Peyer's patch (tissue), 4 donors: ENCODE results near the gene GALNT9. TPM values are rescaled to one million over a fixed set of nuclear protein-coding genes. Genes with fewer than 3 reads are reported as not detected.

Experiments used
- DNase-seq, 3 donors: peaks; one replicate each; pipeline ENCODE4 v3.0.0-alpha.2; 2017 to 2019
- H3K27ac ChIP-seq, 4 donors: fragments of 200-600 bp; sonication (generic); one replicate each; pipeline ENCODE4 v1.5.1; 2016 to 2019
- H3K27me3 ChIP-seq, 2 donors: fragments of 200-600 bp; sonication (generic); one replicate each; pipeline ENCODE4 v1.5.1; 2019
- H3K36me3 ChIP-seq, 3 donors: fragments of 200-600 bp; sonication (generic); one replicate each; pipeline ENCODE4 v1.5.1; 2016 to 2019
- H3K4me1 ChIP-seq, 4 donors: fragments of 200-600 bp; sonication (generic); one replicate each; pipeline ENCODE4 v1.5.1; 2016 to 2019
- H3K4me3 ChIP-seq, 4 donors: fragments of 200-600 bp; sonication (generic); 1 replicate in 3 of 4; 2 replicates in 1 of 4; pipeline ENCODE4 v1.5.1; 2016 to 2019; ENCODE audit warnings: mild to moderate bottlenecking in 1 of 4
- H3K9me3 ChIP-seq, 4 donors: fragments of 200-600 bp; sonication (generic); one replicate each; pipeline ENCODE4 v1.5.1; 2016 to 2019; ENCODE audit warnings: mild to moderate bottlenecking in 1 of 4
- POLR2A ChIP-seq, 2 donors: fragments of 450-650 bp; IDR thresholded peaks; one replicate each; pipeline ENCODE4 v1.5.1; 2017; ENCODE audit warnings: antibody characterized with exemption in 2 of 2, mild to moderate bottlenecking in 2 of 2, moderate library complexity in 2 of 2
- total RNA-seq, 4 donors: library from RNA; depleted of rRNA; stranded (reverse); fragments of >200 nt; gene quantifications; one replicate each; pipeline ENCODE4 v1.1.0, GENCODE V29; 2016
- TF ChIP-seq, protein P1 (sequence below), 6 experiments: fragments of 450-650 bp in 4 of 6; fragments of 200-600 bp in 2 of 6; sonication (generic) in 1 of 6; IDR thresholded peaks; one replicate each; pipeline ENCODE4 v1.5.1; 2017 to 2019; ENCODE audit warnings: antibody characterized with exemption in 6 of 6, mild to moderate bottlenecking in 3 of 6, moderate library complexity in 1 of 6

Gene GALNT9
- total RNA-seq, 4 donors from 2014 or later = not detected

DNA sequence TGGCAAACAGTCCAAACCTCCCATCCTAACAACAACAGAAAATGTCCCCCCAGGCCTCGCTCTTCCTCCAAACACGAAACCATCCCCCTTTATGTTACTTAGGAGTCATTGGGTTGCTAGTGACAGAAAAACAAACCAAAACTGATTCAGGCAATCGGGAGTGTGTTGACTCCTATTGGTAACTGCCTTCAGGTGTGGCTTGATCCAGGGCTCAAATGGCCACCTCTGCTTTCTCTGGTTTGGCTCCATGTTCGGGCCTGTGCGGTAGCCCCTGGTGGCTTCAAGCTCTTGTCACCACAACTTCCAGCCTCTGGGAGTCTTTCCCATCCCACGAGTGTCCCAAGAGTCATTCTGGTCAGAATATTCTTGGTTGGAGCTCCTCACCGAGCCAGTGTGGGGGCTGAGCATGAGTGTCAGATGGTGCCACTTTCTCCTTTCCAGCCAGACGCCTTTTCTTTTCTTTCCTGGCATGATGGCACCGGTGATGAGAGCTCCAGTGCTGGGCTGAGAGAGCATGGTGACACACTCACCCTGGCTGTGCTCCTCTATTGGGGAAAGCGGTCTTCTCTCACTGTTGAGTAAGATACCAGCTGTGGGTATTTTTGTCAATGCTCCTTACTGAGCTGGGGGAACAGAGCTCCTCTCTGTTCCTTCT, 146.6 kb downstream of the GALNT9 start:
- no peaks in the 10 kb centered on the region for H3K36me3 ChIP-seq

DNA sequence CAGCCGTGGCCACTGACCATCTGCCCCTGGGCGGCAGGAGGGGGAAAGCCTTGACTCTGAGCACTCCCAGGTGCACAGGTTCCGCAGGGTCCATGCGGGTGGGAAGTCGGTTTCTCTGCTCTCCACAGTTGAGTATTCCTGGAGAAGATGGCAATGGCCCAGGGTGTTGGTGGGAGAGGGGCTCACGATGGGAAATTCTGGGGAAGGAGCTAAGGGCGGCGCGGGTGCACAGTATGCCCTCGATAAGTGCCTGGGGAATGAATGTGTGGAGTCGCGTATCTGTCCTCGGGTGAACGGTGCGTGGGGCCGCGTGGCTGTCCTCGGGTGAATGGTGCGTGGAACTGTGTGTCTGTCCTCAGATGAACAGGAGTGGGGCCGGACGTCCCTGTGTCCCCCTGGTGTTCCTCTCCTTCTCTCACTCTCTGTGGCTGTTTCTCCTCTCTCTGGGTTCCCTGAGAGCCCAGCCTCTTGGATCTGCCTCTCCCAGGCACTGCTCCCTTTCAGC, 147.1 kb downstream of the GALNT9 start:
- H3K36me3 ChIP-seq = no peaks in the 10 kb centered on the region
- no peak overlapping the region for H3K4me3 ChIP-seq
- DNase-seq = no peak
- H3K4me1 ChIP-seq = no peaks in the 10 kb centered on the region
- H3K27me3 ChIP-seq = no peaks in the 10 kb centered on the region
- TF ChIP-seq, protein P1, sequence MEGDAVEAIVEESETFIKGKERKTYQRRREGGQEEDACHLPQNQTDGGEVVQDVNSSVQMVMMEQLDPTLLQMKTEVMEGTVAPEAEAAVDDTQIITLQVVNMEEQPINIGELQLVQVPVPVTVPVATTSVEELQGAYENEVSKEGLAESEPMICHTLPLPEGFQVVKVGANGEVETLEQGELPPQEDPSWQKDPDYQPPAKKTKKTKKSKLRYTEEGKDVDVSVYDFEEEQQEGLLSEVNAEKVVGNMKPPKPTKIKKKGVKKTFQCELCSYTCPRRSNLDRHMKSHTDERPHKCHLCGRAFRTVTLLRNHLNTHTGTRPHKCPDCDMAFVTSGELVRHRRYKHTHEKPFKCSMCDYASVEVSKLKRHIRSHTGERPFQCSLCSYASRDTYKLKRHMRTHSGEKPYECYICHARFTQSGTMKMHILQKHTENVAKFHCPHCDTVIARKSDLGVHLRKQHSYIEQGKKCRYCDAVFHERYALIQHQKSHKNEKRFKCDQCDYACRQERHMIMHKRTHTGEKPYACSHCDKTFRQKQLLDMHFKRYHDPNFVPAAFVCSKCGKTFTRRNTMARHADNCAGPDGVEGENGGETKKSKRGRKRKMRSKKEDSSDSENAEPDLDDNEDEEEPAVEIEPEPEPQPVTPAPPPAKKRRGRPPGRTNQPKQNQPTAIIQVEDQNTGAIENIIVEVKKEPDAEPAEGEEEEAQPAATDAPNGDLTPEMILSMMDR (IDR thresholded peaks at IDR 0.05) = no peak
- no peak for TF ChIP-seq POLR2A (IDR thresholded peaks at IDR 0.05)
- H3K27ac ChIP-seq = no peak overlapping the region
- H3K9me3 ChIP-seq = peaks cover 0 to 14% (median 0%) of the 10 kb centered on the region in 4 donors

More for the DNA sequence above, 146.6 kb downstream of the GALNT9 start:
- no peak for DNase-seq
- Histone ChIP-seq H3K9me3 (peaks cover 0 to 19% (median 0%) of the 10 kb centered on the region in 4 donors), H3K27me3 (no peaks in the 10 kb centered on the region), H3K4me3 (no peak overlapping the region), H3K27ac (no peak overlapping the region), H3K4me1 (no peaks in the 10 kb centered on the region)
- TF ChIP-seq POLR2A (IDR thresholded peaks at IDR 0.05) = no peak
- TF ChIP-seq, protein P1 (IDR thresholded peaks at IDR 0.05) = no peak

DNA sequence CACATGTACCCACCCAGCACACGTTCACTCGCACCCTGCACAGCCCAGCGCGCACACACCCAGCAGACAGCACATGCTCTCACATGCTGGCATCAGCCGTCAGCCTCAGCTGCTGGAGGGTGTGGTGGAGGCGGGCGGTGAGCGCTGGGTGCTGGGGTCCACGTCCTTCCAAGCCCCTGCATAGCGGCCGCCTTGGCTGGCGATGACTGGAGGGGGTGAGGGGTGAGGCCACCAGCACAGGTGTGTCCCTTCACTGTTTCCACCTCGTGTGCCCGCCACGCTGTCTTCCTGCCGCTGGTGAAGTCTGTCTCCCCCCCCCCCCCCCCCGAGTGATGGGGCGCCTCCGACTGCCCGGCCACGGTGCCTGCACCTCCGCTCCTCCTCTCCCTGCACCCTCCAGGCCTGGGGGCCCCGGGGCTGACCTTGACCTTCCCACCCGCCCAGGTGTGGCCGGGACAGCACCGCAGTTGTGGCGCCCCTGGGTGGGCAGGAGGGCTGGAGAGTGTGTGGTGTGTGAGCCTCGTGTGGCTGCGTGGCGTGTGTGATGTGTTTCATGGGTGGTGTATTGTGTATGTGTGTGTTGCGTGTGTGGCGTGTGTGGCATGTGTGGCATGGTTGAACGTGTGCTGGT, 147.7 kb downstream of the GALNT9 start:
- no peaks in the 10 kb centered on the region for H3K36me3 ChIP-seq
- no peak for TF ChIP-seq POLR2A (IDR thresholded peaks at IDR 0.05)
- TF ChIP-seq, protein P1 (IDR thresholded peaks at IDR 0.05) = no peak
- no peak overlapping the region for H3K4me3 ChIP-seq
- no peaks in the 10 kb centered on the region for H3K4me1 ChIP-seq
- H3K27ac ChIP-seq = no peak overlapping the region
- H3K27me3 ChIP-seq = no peaks in the 10 kb centered on the region
- DNase-seq = no peak
- H3K9me3 ChIP-seq = peaks cover 0 to 11% (median 0%) of the 10 kb centered on the region in 4 donors

DNA sequence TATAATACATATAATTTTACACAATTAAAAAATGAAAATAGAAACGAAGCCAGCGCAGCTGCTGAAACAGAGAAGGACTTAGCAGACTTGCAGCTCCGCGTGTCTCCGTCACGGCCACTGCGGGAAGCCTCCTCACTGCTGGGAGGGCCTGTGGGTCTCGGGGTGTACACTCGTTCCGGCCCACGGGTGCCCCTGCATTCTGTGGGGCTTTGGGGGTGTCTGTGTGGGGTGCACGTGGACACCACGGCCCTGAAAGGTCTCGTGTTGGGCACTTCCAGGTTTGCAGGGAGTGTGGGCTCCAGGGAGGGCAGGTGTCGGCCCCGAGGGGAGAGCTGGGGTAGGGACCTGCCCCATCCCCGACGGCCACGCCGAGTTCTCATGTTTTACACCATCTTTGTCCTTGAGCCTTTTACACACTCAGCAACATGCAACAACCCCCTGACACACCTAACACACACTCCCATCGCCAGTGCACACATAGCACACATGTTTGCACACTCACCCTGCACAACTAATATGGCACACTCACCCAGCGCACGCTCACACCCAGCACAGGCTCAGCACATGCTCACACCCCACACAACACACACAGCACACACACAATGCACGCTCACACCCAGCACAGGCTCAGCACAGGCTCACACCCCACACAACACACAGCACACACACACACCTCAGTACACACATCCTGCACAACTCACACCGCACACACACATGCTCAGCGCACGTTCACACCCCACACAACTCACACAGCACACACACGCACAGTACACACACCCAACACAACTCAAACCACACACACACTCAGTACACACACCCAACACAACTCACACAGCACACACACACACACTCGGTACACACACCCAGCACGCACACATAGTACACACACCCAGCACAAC, 148.5 kb downstream of the GALNT9 start:
- Histone ChIP-seq H3K36me3 (no peaks in the 10 kb centered on the region), H3K27me3 (no peaks in the 10 kb centered on the region), H3K27ac (no peak overlapping the region), H3K4me1 (no peaks in the 10 kb centered on the region), H3K9me3 (peaks cover 0 to 6% (median 0%) of the 10 kb centered on the region in 4 donors), H3K4me3 (no peak overlapping the region)
- TF ChIP-seq, protein P1 (IDR thresholded peaks at IDR 0.05) = no peak
- TF ChIP-seq POLR2A (IDR thresholded peaks at IDR 0.05) = no peak
- no peak for DNase-seq
